Measurements from ENCODE around the gene WARS2.
"Not testable (repeated sequence)": the region's sequence is repeated elsewhere in the genome, so short reads cannot be mapped to it uniquely, and the experiment has no call there.

The WARS2 gene

DNA sequence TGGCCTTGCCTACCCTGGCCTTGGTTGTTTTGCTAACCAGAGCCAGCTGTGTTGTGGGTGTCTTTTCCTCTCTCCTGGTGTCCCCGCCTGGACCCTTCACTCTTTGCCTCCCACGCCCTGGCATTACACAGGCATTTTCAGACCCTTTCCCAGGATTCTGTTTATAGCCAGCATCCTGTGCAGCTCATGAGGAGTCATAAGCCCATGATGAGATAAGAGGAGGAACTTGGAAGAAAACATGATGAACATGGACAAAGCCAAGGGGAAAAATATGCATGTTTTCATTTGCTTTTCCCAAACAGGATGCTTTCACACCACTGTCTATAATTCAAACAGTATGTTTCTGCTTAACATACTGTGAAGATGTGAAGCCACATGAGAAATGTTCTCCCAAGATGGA, 18.7 kb upstream of the WARS2 start:
- H3K27me3 ChIP-seq (ENCODE audit: insufficient read depth, low read length): no peaks in the 10 kb centered on the region
- peaks cover 8% of the 10 kb centered on the region for H3K9me3 ChIP-seq (ENCODE audit: low read length)
- H3K36me3 ChIP-seq (ENCODE audit: insufficient read depth, low read length): peaks cover 13% of the 10 kb centered on the region
- no peaks in the 10 kb centered on the region for H3K4me1 ChIP-seq (ENCODE audit: insufficient read depth, low read length)
- H2AFZ ChIP-seq (ENCODE audit: low read depth, low read length): no peak overlapping the region
- H3K4me3 ChIP-seq (ENCODE audit: low read length): no peak overlapping the region

DNA sequence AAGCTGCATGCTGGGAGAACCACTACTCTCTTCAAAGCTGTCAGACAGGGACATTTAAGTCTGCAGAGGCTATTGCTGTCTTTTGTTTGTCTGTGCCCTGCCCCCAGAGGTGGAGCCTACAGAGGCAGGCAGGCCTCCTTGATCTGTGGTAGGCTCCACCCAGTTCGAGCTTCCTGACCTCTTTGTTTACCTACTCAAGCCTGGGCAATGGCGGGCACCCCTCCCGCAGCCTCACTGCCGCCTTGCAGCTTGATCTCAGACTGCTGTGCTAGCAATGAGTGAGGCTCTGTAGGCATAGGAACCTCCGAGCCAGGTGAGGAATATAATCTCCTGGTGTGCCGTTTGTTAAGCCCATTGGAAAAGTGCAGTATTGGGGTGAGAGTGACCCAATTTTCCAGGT, 16.3 kb upstream of the WARS2 start:
- H3K36me3 ChIP-seq (ENCODE audit: insufficient read depth, low read length): peaks cover 10% of the 10 kb centered on the region
- H3K9me3 ChIP-seq (ENCODE audit: low read length); H2AFZ ChIP-seq (ENCODE audit: low read depth, low read length); H3K4me1 ChIP-seq (ENCODE audit: insufficient read depth, low read length); H3K27me3 ChIP-seq (ENCODE audit: insufficient read depth, low read length); H3K4me3 ChIP-seq (ENCODE audit: low read length): not testable (repeated sequence)

DNA sequence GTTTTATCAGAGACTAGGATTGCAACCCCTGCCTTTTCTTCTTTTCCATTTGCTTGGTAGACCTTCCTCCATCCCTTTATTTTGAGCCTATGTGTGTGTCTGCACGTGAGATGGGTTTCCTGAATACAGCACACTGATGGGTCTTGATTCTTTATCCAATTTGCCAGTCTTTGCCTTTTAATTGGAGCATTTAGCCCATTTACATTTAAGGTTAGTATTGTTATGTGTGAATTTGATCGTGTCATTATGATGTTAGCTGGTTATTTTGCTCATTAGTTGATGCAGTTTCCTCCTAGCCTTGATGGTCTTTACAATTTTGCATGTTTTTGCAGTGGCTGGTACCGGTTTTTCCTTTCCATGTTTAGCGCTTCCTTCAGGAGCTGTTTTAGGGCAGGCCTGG, 14.6 kb upstream of the WARS2 start:
- not testable (repeated sequence) for H3K27me3 ChIP-seq (ENCODE audit: insufficient read depth, low read length); H3K4me1 ChIP-seq (ENCODE audit: insufficient read depth, low read length); H2AFZ ChIP-seq (ENCODE audit: low read depth, low read length); H3K9me3 ChIP-seq (ENCODE audit: low read length); H3K4me3 ChIP-seq (ENCODE audit: low read length)
- peaks cover 10% of the 10 kb centered on the region for H3K36me3 ChIP-seq (ENCODE audit: insufficient read depth, low read length)

DNA sequence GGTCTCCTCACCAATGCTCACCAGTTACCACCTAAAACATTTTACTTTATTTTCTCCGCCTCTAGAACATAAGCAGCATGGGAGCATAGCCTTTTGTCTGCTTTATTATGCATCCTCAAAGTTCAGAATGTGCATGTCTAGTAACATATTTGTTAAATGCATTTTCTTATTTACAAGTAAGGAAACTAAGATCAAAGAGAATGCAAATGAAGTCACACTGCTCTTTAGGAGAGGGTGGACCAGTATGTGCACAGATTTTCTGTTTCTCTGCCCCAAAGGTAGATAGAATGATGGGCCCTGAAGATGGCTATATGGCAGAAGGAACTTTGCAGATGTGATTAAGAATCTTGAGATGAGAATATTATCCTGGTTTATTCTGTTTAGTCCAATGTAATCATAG, 9.7 kb upstream of the WARS2 start:
- Histone ChIP-seq H3K4me3 (ENCODE audit: low read length) (no peak overlapping the region), H3K27me3 (ENCODE audit: insufficient read depth, low read length) (no peaks in the 10 kb centered on the region), H2AFZ (ENCODE audit: low read depth, low read length) (no peak overlapping the region), H3K4me1 (ENCODE audit: insufficient read depth, low read length) (no peaks in the 10 kb centered on the region), H3K36me3 (ENCODE audit: insufficient read depth, low read length) (peaks cover 2% of the 10 kb centered on the region), H3K9me3 (ENCODE audit: low read length) (no peaks in the 10 kb centered on the region)

DNA sequence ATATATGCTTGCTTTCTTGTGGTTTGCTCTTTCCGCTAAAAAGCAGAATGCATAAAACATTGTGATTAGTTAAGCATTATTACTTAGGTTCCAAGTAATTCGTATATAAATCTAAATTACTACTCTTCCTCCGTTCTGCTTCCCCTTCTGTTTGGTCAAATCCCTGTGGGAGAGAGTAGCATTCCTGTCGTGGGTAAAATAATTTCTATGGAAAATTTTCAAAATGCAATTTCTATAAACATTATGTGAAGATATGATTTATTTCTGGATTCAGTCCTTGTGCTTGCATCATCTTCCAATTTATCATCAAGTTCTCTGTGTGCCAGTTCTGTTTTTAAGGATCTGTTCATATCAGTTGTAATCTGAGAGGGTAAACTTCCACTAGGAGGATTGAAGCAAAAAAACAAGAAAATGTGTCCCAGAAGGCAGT, 7.2 kb upstream of the WARS2 start:
- Histone ChIP-seq H3K36me3 (ENCODE audit: insufficient read depth, low read length) (peaks cover 4% of the 10 kb centered on the region), H3K27me3 (ENCODE audit: insufficient read depth, low read length) (no peaks in the 10 kb centered on the region), H3K9me3 (ENCODE audit: low read length) (no peaks in the 10 kb centered on the region), H3K4me1 (ENCODE audit: insufficient read depth, low read length) (no peaks in the 10 kb centered on the region), H2AFZ (ENCODE audit: low read depth, low read length) (no peak overlapping the region), H3K4me3 (ENCODE audit: low read length) (no peak overlapping the region)

DNA sequence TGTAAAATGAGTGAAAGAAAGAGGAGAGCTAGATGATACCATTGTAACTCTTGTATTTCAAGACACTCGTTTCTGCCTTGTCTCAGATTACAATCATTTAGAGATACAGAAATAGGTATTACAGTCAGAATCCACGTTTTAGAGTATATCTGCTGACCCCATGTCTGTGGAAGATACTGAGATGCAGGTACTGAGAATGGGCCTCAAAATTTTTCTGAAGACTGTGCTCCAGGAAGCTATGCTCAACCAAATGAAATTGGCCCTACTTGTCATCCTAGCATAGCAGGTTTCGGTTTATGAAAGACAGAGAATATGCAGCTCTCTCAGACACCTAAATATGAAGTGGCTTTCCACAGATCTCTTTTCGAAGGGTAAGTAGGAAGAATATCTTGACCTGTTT, 6.0 kb upstream of the WARS2 start:
- Histone ChIP-seq H3K36me3 (ENCODE audit: insufficient read depth, low read length) (peaks cover 4% of the 10 kb centered on the region), H2AFZ (ENCODE audit: low read depth, low read length) (no peak overlapping the region), H3K4me1 (ENCODE audit: insufficient read depth, low read length) (no peaks in the 10 kb centered on the region), H3K4me3 (ENCODE audit: low read length) (no peak overlapping the region), H3K27me3 (ENCODE audit: insufficient read depth, low read length) (no peaks in the 10 kb centered on the region), H3K9me3 (ENCODE audit: low read length) (no peaks in the 10 kb centered on the region)

DNA sequence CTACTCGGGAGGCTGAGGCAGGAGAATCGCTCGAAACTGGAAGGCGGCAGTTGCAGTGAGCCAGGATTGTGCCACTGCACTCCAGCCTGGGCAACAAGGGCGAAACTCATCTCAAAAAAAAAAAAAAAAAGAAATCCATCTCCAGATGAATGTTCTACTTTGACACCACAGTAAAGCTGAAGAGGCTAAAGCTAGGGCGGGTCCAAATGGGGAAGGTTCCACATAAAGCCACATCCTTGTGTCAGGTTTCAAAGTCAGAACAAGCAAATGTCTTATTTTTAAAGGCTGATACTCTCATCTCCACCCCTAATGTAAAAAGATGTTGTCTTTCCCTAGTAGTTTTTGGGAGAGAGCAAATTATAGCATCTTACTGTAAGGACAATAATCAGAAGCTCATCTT, 4.4 kb upstream of the WARS2 start:
- Histone ChIP-seq H3K4me3 (ENCODE audit: low read length) (no peak overlapping the region), H2AFZ (ENCODE audit: low read depth, low read length) (no peak overlapping the region), H3K36me3 (ENCODE audit: insufficient read depth, low read length) (peaks cover 2% of the 10 kb centered on the region), H3K9me3 (ENCODE audit: low read length) (no peaks in the 10 kb centered on the region), H3K4me1 (ENCODE audit: insufficient read depth, low read length) (peaks cover 2% of the 10 kb centered on the region), H3K27me3 (ENCODE audit: insufficient read depth, low read length) (no peaks in the 10 kb centered on the region)

DNA sequence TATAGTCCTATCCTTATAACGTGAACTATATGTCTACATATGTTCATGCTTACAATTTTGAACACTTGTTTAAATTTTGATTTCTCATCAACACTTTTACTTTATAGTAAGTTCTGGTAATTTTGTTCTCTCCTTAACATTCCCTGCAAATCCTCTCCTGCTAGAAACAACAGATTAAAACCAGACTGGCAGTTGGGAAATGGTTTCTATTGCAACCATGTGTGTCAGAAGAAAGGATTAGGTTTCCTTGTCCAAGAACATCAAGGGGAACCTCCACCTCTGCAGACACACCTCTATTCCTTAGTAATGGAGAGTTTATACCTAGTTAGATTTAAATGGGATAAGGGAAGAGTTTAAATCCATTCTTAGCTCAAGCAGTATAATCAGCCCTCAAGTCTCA, 3.3 kb upstream of the WARS2 start:
- Histone ChIP-seq H3K36me3 (ENCODE audit: insufficient read depth, low read length) (peaks cover 2% of the 10 kb centered on the region), H3K4me3 (ENCODE audit: low read length) (no peak overlapping the region), H3K9me3 (ENCODE audit: low read length) (no peaks in the 10 kb centered on the region), H3K4me1 (ENCODE audit: insufficient read depth, low read length) (peaks cover 12% of the 10 kb centered on the region), H2AFZ (ENCODE audit: low read depth, low read length) (no peak overlapping the region), H3K27me3 (ENCODE audit: insufficient read depth, low read length) (no peaks in the 10 kb centered on the region)

DNA sequence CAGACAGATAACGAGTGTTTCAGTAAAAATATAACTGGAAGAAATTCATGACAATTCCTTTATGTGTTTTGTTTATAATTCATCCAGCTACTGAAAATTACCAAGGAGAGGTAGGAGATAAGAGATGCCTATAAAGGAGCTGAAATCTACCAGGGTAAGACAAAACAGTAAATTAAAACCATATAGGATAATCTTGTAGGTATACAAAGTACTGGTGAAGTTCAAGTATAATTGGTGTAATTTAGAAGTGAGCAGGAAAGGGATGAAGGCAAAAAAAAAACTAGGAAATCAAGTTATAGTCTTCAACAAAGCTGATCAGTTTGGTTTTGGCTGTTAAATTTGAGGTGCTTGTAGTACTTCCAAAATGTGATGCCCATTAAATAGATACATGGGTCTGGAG, 1.2 kb upstream of the WARS2 start:
- Histone ChIP-seq H3K4me3 (ENCODE audit: low read length) (peak overlapping the region; percentile 57), H3K27me3 (ENCODE audit: insufficient read depth, low read length) (no peaks in the 10 kb centered on the region), H3K36me3 (ENCODE audit: insufficient read depth, low read length) (peaks cover 2% of the 10 kb centered on the region), H3K9me3 (ENCODE audit: low read length) (no peaks in the 10 kb centered on the region), H2AFZ (ENCODE audit: low read depth, low read length) (no peak overlapping the region), H3K4me1 (ENCODE audit: insufficient read depth, low read length) (peaks cover 12% of the 10 kb centered on the region)

DNA sequence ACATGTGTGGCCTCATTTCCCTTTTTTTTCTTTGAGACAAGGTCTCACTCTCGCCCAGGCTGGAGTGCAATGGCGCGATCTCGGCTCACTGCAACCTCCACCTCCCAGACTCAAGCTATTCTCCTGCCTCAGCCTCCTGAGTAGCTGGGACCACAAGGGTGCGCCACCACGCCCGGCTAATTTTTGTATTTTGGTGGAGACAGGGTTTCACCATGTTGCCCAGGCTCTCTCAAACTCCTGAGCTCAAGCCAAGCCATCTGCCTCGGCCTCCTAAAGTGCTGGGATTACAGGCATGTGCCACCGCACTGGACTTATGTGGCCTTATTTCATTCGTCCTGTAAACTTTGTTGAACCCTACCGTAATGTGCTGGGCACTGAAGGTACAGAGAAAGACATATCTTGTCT, 569 bp upstream of the WARS2 start:
- peak overlapping the region; percentile 20 for H2AFZ ChIP-seq (ENCODE audit: low read depth, low read length)
- H3K4me3 ChIP-seq (ENCODE audit: low read length): peak overlapping the region; percentile 57

DNA sequence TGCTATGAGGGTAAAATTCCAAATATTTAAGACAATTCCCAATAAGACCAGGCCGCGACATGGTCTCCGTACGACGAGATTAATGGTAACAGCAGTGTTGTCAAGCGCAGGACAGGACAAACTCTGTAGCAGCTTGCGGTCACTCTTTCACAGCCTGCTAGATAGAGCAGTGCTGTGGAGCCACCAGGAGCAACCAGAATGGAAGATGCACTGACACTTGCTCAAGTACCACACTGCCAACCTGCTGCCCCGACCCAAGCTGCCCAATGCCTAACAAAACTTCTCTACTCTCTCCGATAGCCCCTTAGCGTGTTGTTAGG, 636 bp downstream of the WARS2 start:
- no peaks in the 10 kb centered on the region for H3K27me3 ChIP-seq (ENCODE audit: insufficient read depth, low read length)
- H3K9me3 ChIP-seq (ENCODE audit: low read length): no peaks in the 10 kb centered on the region
- peaks cover 2% of the 10 kb centered on the region for H3K36me3 ChIP-seq (ENCODE audit: insufficient read depth, low read length)
- peaks cover 12% of the 10 kb centered on the region for H3K4me1 ChIP-seq (ENCODE audit: insufficient read depth, low read length)
- H2AFZ ChIP-seq (ENCODE audit: low read depth, low read length): peak overlapping the region; percentile 20
- H3K4me3 ChIP-seq (ENCODE audit: low read length): peak overlapping the region; percentile 57

More for the DNA sequence above, 569 bp upstream of the WARS2 start:
- Histone ChIP-seq H3K9me3 (ENCODE audit: low read length) (no peaks in the 10 kb centered on the region), H3K36me3 (ENCODE audit: insufficient read depth, low read length) (peaks cover 2% of the 10 kb centered on the region), H3K27me3 (ENCODE audit: insufficient read depth, low read length) (no peaks in the 10 kb centered on the region), H3K4me1 (ENCODE audit: insufficient read depth, low read length) (peaks cover 12% of the 10 kb centered on the region)

DNA sequence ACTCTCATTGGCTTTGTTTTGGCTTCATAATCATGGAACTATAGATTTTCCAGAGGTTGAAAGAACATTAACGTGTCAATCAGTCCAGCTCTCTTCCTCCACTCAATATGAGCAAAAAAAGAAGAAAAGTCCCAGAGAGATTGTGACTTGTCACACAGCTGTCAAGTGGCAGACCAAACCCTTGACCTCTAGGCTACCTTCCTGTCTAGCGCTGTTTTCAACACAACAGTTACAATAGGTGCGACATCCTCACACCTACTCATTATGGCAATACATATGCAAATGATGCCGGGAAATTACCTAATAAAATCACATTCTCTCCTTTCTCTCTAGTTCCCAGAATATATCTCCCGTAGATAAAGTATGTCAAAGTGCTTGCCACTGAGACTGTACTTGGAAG, 1.1 kb downstream of the WARS2 start:
- peaks cover 2% of the 10 kb centered on the region for H3K36me3 ChIP-seq (ENCODE audit: insufficient read depth, low read length)
- peak overlapping the region; percentile 20 for H2AFZ ChIP-seq (ENCODE audit: low read depth, low read length)
- H3K27me3 ChIP-seq (ENCODE audit: insufficient read depth, low read length): no peaks in the 10 kb centered on the region
- peaks cover 12% of the 10 kb centered on the region for H3K4me1 ChIP-seq (ENCODE audit: insufficient read depth, low read length)
- H3K4me3 ChIP-seq (ENCODE audit: low read length): peak overlapping the region; percentile 57
- no peaks in the 10 kb centered on the region for H3K9me3 ChIP-seq (ENCODE audit: low read length)

DNA sequence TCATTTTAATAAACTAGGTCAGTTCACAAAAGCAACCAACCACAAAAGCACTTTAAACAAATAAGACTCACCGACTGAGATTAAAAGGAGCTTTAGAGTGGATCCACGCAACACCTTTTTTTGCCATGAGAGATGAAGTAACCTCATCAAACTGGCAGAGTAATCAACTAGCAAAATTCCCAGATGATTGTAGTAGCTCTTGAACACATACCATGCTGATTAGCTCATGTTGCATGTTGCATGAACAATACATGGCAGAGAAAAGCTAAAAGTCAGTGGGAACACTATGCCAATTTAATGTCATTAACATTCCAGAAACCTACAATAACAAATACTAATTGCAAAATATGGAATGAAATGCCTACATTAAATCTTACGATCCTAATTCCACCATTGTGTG, 4.1 kb downstream of the WARS2 start:
- Histone ChIP-seq H3K27me3 (ENCODE audit: insufficient read depth, low read length) (no peaks in the 10 kb centered on the region), H3K4me3 (ENCODE audit: low read length) (no peak overlapping the region), H3K4me1 (ENCODE audit: insufficient read depth, low read length) (peaks cover 12% of the 10 kb centered on the region), H3K36me3 (ENCODE audit: insufficient read depth, low read length) (no peaks in the 10 kb centered on the region), H3K9me3 (ENCODE audit: low read length) (no peaks in the 10 kb centered on the region), H2AFZ (ENCODE audit: low read depth, low read length) (no peak overlapping the region)

DNA sequence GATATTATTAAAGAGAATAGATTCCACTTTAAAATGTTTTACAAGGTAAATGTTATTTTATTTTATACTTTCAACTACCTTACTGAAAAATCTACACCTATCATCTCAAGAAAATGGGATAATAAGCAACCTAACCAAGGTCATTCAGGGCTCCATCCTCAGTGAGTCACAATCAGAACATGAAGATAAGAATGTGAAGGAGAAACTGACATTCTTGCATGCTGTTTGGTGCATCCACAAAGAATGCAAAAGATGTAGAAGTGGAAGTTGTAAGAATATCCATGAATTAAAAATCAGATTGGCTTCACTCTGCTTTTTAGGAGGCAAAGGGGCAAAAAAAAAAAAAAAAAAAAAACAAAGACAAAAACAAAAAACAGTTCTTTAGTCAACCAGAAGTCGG, 6.5 kb downstream of the WARS2 start:
- no peak overlapping the region for H3K4me3 ChIP-seq (ENCODE audit: low read length)
- H3K27me3 ChIP-seq (ENCODE audit: insufficient read depth, low read length): no peaks in the 10 kb centered on the region
- H3K4me1 ChIP-seq (ENCODE audit: insufficient read depth, low read length): peaks cover 3% of the 10 kb centered on the region
- no peaks in the 10 kb centered on the region for H3K36me3 ChIP-seq (ENCODE audit: insufficient read depth, low read length)
- H3K9me3 ChIP-seq (ENCODE audit: low read length): no peaks in the 10 kb centered on the region
- no peak overlapping the region for H2AFZ ChIP-seq (ENCODE audit: low read depth, low read length)
